BLaER1 (cell line): ENCODE measurements around the gene ZBTB34.

Source experiments
- H3K27ac ChIP-seq: shearing (Covaris generic); formaldehyde crosslinking; 2 replicates; pipeline ENCODE4 v1.8.1; 2022
- H3K27me3 ChIP-seq: shearing (Covaris generic); formaldehyde crosslinking; 2 replicates; pipeline ENCODE4 v1.8.1; 2022
- H3K36me3 ChIP-seq: shearing (Covaris generic); formaldehyde crosslinking; 2 replicates; pipeline ENCODE4 v1.8.1; 2022
- H3K4me1 ChIP-seq: shearing (Covaris generic); formaldehyde crosslinking; 2 replicates; pipeline ENCODE4 v1.8.1; 2022
- H3K4me2 ChIP-seq: shearing (Covaris generic); formaldehyde crosslinking; 2 replicates; pipeline ENCODE4 v1.8.1; 2022
- H3K4me3 ChIP-seq: shearing (Covaris generic); formaldehyde crosslinking; 2 replicates; pipeline ENCODE4 v1.8.1; 2022
- H3K9ac ChIP-seq: shearing (Covaris generic); formaldehyde crosslinking; 2 replicates; pipeline ENCODE4 v1.8.1; 2022
- H3K9me3 ChIP-seq: shearing (Covaris generic); formaldehyde crosslinking; 2 replicates; pipeline ENCODE4 v1.8.1; 2022
- H4K20me1 ChIP-seq: shearing (Covaris generic); formaldehyde crosslinking; 2 replicates; pipeline ENCODE4 v1.8.1; 2022
- Cebpa-rat ChIP-seq: shearing (Covaris generic); IDR thresholded peaks from 2 replicates; pipeline ENCODE4 v1.8.1; 2022

ZBTB34 gene

GRCh38 chr9:126885131-126885641, 24.7 kb downstream of the ZBTB34 start:
- Histone ChIP-seq H4K20me1 (peaks cover 67% of the 10 kb centered on the region), H3K9me3 (no peaks in the 10 kb centered on the region), H3K27me3 (no peaks in the 10 kb centered on the region), H3K27ac (no peak overlapping the region), H3K4me3 (no peak overlapping the region), H3K4me1 (no peaks in the 10 kb centered on the region), H3K4me2 (no peak overlapping the region), H3K36me3 (peaks cover 53% of the 10 kb centered on the region), H3K9ac (no peak overlapping the region)
- TF ChIP-seq Cebpa-rat = no peak

DNA sequence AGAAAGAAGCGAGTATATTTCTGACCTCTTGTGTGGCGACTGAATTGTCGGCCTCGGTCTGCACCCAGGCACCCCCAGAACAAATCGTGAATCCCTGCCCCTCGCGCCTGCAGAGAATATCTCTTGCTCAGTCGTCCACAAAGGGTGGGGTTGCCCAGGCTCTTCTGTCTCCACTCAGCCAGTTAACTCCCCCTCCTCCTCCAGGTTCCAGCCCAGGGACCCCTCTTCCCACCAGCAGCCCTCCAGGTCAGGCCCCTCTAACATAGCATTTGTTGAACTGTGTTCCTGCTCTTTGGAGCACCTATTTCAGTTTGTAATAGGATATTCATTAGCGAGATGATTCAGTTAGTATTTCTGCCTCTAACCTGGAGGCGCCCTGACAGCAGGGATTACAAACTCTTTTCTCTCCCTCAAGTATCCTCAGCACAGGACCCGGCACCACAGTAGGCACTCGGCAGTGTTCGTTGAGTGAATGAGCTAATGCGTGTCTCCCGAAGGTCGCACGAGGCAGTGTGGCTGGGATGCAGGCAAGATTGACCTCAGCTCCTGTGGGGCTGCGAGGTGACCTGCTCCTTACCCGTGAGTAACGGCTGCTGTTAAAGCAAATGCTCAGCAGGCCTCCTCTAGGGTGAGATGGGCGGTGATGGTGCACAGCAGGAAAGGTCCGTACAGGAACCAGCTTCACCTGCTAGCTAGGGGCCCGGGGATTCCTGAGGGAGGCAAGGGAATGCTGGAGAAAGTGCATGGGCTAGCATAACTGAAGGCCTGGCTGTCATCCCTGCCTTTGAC, 25.8 kb downstream of the ZBTB34 start:
- Histone ChIP-seq H3K4me2 (no peak overlapping the region), H3K27ac (no peak overlapping the region), H3K36me3 (peaks cover 43% of the 10 kb centered on the region), H3K4me3 (no peak overlapping the region), H3K9ac (no peak overlapping the region), H4K20me1 (peaks cover 58% of the 10 kb centered on the region), H3K27me3 (no peaks in the 10 kb centered on the region), H3K9me3 (no peaks in the 10 kb centered on the region), H3K4me1 (no peaks in the 10 kb centered on the region)
- no peak for TF ChIP-seq Cebpa-rat

DNA sequence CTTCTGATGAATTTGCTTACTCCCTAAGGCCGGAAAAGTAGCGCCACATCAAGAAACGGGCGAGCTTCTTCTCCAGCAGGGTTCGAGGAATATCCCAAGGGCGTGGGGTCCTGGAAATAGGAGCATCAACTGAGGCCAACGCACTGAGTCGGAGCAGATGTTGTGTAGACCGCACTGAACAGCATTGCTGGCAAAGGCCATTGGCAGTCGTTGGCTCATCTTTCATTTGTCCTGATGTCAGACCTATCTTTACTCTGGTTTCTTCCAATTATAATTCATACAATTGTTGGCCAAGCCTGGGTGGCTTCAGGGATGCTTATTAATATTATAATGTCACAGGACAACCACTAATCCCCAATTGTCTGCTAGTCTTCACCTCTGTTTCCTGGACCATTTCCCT, 26.5 kb downstream of the ZBTB34 start:
- no peak for TF ChIP-seq Cebpa-rat
- Histone ChIP-seq H3K9me3 (no peaks in the 10 kb centered on the region), H3K4me2 (no peak overlapping the region), H3K27me3 (no peaks in the 10 kb centered on the region), H3K4me1 (no peaks in the 10 kb centered on the region), H3K9ac (no peak overlapping the region), H3K27ac (no peak overlapping the region), H4K20me1 (peaks cover 51% of the 10 kb centered on the region), H3K36me3 (peaks cover 37% of the 10 kb centered on the region), H3K4me3 (no peak overlapping the region)

DNA sequence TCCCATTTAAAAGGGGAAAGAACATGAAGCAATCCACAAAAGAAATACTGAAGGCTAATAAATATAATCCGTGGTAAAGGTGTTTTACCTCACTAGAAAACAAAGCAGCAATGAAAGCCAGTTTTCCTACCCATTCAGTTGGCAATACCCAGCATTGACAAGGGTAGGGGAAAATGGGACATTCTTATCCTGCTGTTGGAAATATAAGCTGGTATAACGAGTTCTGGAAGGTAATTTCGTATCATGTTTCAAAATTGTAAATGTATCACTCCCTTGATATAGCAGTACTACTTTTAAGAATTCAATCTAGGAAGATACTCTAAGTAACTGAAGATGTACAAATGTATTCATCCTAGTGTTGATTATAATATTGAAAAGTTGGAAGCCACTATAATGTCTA, 31.2 kb downstream of the ZBTB34 start:
- TF ChIP-seq Cebpa-rat = no peak
- Histone ChIP-seq H3K36me3 (peaks cover 1% of the 10 kb centered on the region), H4K20me1 (peaks cover 3% of the 10 kb centered on the region; the same call in 1 of the 2 replicates), H3K27ac (no peak overlapping the region), H3K27me3 (no peaks in the 10 kb centered on the region), H3K4me2 (no peak overlapping the region), H3K4me3 (no peak overlapping the region), H3K9ac (no peak overlapping the region), H3K4me1 (no peaks in the 10 kb centered on the region), H3K9me3 (no peaks in the 10 kb centered on the region)

GRCh38 chr9:126893079-126893478, 32.6 kb downstream of the ZBTB34 start:
- no peaks in the 10 kb centered on the region for H3K27me3 ChIP-seq
- no peak for TF ChIP-seq Cebpa-rat
- no peak overlapping the region for H3K27ac ChIP-seq
- no peaks in the 10 kb centered on the region for H4K20me1 ChIP-seq
- H3K4me3 ChIP-seq = no peak overlapping the region
- no peaks in the 10 kb centered on the region for H3K4me1 ChIP-seq
- H3K9me3 ChIP-seq = no peaks in the 10 kb centered on the region
- H3K9ac ChIP-seq = no peak overlapping the region
- no peak overlapping the region for H3K4me2 ChIP-seq
- H3K36me3 ChIP-seq = no peaks in the 10 kb centered on the region

GRCh38 chr9:126894052-126894603, 33.7 kb downstream of the ZBTB34 start:
- TF ChIP-seq Cebpa-rat = no peak
- H3K9ac ChIP-seq = no peak overlapping the region
- H4K20me1 ChIP-seq = no peaks in the 10 kb centered on the region
- no peaks in the 10 kb centered on the region for H3K4me1 ChIP-seq
- H3K4me3 ChIP-seq = no peak overlapping the region
- no peaks in the 10 kb centered on the region for H3K27me3 ChIP-seq
- no peak overlapping the region for H3K4me2 ChIP-seq
- no peak overlapping the region for H3K27ac ChIP-seq
- no peaks in the 10 kb centered on the region for H3K9me3 ChIP-seq
- no peaks in the 10 kb centered on the region for H3K36me3 ChIP-seq

GRCh38 chr9:126902210-126902609, 41.8 kb downstream of the ZBTB34 start:
- TF ChIP-seq Cebpa-rat = no peak
- Histone ChIP-seq H3K9ac (no peak overlapping the region), H3K4me2 (no peak overlapping the region), H3K27ac (no peak overlapping the region), H3K4me1 (no peaks in the 10 kb centered on the region), H3K27me3 (no peaks in the 10 kb centered on the region), H4K20me1 (no peaks in the 10 kb centered on the region), H3K36me3 (no peaks in the 10 kb centered on the region), H3K9me3 (peaks cover 22% of the 10 kb centered on the region), H3K4me3 (no peak overlapping the region)

DNA sequence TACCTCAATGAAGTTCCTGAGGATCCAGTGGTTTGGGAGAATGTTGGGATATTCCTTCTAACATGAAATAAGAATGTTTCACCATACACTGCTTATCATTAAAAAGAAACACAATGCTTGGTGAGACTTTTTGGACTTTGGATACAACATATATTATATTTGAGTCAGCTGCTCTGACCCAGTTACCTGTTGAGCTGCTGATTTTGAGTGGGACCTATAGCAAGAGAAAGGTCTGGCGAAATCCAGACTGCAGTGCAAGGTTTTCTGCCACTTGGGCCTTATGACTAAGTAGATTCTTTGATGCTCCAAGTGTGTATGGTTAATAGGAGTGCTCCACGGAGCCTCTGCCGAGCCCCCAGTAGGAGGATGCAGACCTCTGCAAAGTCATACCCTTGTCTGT, 44.1 kb downstream of the ZBTB34 start:
- no peaks in the 10 kb centered on the region for H3K36me3 ChIP-seq
- H3K4me3 ChIP-seq = no peak overlapping the region
- peaks cover 22% of the 10 kb centered on the region for H3K9me3 ChIP-seq
- H3K4me2 ChIP-seq = no peak overlapping the region
- no peaks in the 10 kb centered on the region for H4K20me1 ChIP-seq
- no peaks in the 10 kb centered on the region for H3K27me3 ChIP-seq
- no peak overlapping the region for H3K27ac ChIP-seq
- H3K9ac ChIP-seq = no peak overlapping the region
- TF ChIP-seq Cebpa-rat = no peak
- H3K4me1 ChIP-seq = no peaks in the 10 kb centered on the region

GRCh38 chr9:126906091-126906490, 45.7 kb downstream of the ZBTB34 start:
- H3K9me3 ChIP-seq = peaks cover 13% of the 10 kb centered on the region
- no peak overlapping the region for H3K27ac ChIP-seq
- no peaks in the 10 kb centered on the region for H3K4me1 ChIP-seq
- no peak for TF ChIP-seq Cebpa-rat
- no peak overlapping the region for H3K4me3 ChIP-seq
- no peaks in the 10 kb centered on the region for H4K20me1 ChIP-seq
- H3K36me3 ChIP-seq = no peaks in the 10 kb centered on the region
- H3K27me3 ChIP-seq = no peaks in the 10 kb centered on the region
- H3K4me2 ChIP-seq = no peak overlapping the region
- no peak overlapping the region for H3K9ac ChIP-seq

DNA sequence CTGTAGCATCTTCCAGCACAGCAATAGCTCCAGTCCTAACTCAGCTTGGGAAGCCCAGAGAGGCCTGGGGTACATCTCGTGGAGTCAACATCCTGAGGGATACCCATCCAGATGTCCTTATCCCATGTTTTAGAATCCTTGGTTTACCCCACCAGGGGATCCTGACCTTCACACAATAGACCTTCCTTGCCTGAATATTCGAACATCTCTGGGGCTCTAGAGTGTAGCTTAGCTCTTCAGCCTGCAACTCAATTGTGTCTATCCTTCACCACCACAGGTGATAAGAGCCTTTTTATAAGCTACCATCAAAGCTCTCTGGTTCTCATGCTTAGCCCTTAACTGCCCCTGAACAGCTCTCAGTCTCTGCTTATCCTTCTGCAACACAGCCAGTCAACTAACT, 46.6 kb downstream of the ZBTB34 start:
- Histone ChIP-seq H3K4me2 (no peak overlapping the region), H3K4me3 (no peak overlapping the region), H3K9ac (no peak overlapping the region), H3K9me3 (peaks cover 3% of the 10 kb centered on the region; the same call in 1 of the 2 replicates), H3K4me1 (no peaks in the 10 kb centered on the region), H3K27me3 (no peaks in the 10 kb centered on the region), H3K36me3 (no peaks in the 10 kb centered on the region), H4K20me1 (no peaks in the 10 kb centered on the region), H3K27ac (no peak overlapping the region)
- TF ChIP-seq Cebpa-rat = no peak
